Right lobe of liver (tissue), 4 donors: ENCODE data around the gene AVPR2.

Source experiments
- CTCF ChIP-seq, 4 donors: fragments of 200-600 bp in 3 of 4; fragments of 450-650 bp in 1 of 4; IDR thresholded peaks; one replicate each; pipeline versions ENCODE4 v1.5.1 to v1.8.0; 2016 to 2022; ENCODE audit warnings: antibody characterized with exemption in 4 of 4, mild to moderate bottlenecking in 2 of 4
- POLR2A ChIP-seq: fragments of 450-650 bp; IDR thresholded peaks from one replicate; pipeline ENCODE4 v1.6.1; 2017; ENCODE audit warnings: antibody characterized with exemption, mild to moderate bottlenecking
- donor health status: DM: no; HTN: no; CAD: no.
- donor health status: DM: no; HTN: no; CAD: no.
- donor health status: DM: no; HTN: yes; CAD: no.

- no peak for TF ChIP-seq CTCF (IDR thresholded peaks at IDR 0.05)
- TF ChIP-seq POLR2A, result no peak
Observed at GRCh38 chrX:153881281-153881680, 23.2 kb upstream of the AVPR2 start.
